Uterus (tissue), 4 donors: ENCODE measurements around the gene PACSIN2. TPM values are rescaled to one million over a fixed set of nuclear protein-coding genes. Genes with fewer than 3 reads are reported as not detected.

Experiments used
- DNase-seq, 2 donors: peaks; one replicate each; pipeline ENCODE4 v3.0.0-alpha.2; 2019 to 2020
- H3K27ac ChIP-seq, 2 donors: fragments of 200-600 bp; sonication (generic); 1 replicate in 1 of 2; 2 replicates in 1 of 2; pipeline ENCODE4 v1.5.1; 2016 to 2018
- H3K27me3 ChIP-seq, 2 donors: fragments of 200-600 bp; sonication (generic); one replicate each; pipeline ENCODE4 v1.5.1; 2018 to 2019; ENCODE audit warnings: control low read depth in 1 of 2
- H3K36me3 ChIP-seq, 2 donors: fragments of 200-600 bp; sonication (generic); one replicate each; pipeline ENCODE4 v1.5.1; 2019; ENCODE audit warnings: control low read depth in 1 of 2
- H3K4me1 ChIP-seq, 2 donors: fragments of 200-600 bp; sonication (generic); one replicate each; pipeline ENCODE4 v1.5.1; 2018 to 2019; ENCODE audit warnings: control low read depth in 1 of 2
- H3K4me3 ChIP-seq, 2 donors: fragments of 200-600 bp; sonication (generic); 1 replicate in 1 of 2; 2 replicates in 1 of 2; pipeline ENCODE4 v1.5.1; 2018 to 2019; ENCODE audit warnings: mild to moderate bottlenecking in 1 of 2
- H3K9me3 ChIP-seq, 2 donors: fragments of 200-600 bp; sonication (generic); one replicate each; pipeline ENCODE4 v1.5.1; 2019; ENCODE audit warnings: control low read depth in 1 of 2
- POLR2A ChIP-seq, 2 donors: fragments of 450-650 bp; IDR thresholded peaks; one replicate each; pipeline ENCODE4 v1.6.1; 2016; ENCODE audit warnings: antibody characterized with exemption in 2 of 2, mild to moderate bottlenecking in 1 of 2, moderate library complexity in 1 of 2
- intact Hi-C: fragments of 100-400 bp; cut with DNase I; formaldehyde crosslinking; loops from one replicate; pipeline ENCODE4 v1.15.1; 2023; ENCODE audit warnings: low total_unique reads
- total RNA-seq, 4 donors: library from RNA; depleted of rRNA in 3 of 4; stranded (reverse); fragments of >200 nt in 3 of 4; gene quantifications; one replicate each; pipeline versions ENCODE4 v1.1.0 to v1.2.4, GENCODE V29; 2014 to 2023
- TF ChIP-seq, protein P1 (sequence below), 4 experiments: fragments of 200-600 bp in 2 of 4; fragments of 450-650 bp in 2 of 4; sonication (generic) in 2 of 4; IDR thresholded peaks; one replicate each; pipeline ENCODE4 v1.5.1; 2016 to 2019; ENCODE audit warnings: antibody characterized with exemption in 4 of 4, mild to moderate bottlenecking in 2 of 4, moderate library complexity in 1 of 4
- donor health status: DM: yes; HTN: yes; CAD: no.

PACSIN2 gene
- total RNA-seq, 4 donors from 2014 or later = 34.4 to 66.1 (median 48.0) TPM

GRCh38 chr22:42821386-42821785, 193.6 kb downstream of the PACSIN2 start:
- H3K4me1 ChIP-seq = no peaks in the 10 kb centered on the region
- intact Hi-C loops = loop anchor here (5.0 kb wide), 1 partner anchor 159 kb away; no protein-coding TSS in a partner anchor
- H3K36me3 ChIP-seq = no peaks in the 10 kb centered on the region

GRCh38 chr22:42820045-42820763, 194.7 kb downstream of the PACSIN2 start:
- Histone ChIP-seq H3K27me3 (no peaks in the 10 kb centered on the region), H3K36me3 (no peaks in the 10 kb centered on the region), H3K4me1 (no peaks in the 10 kb centered on the region), H3K27ac (peak overlapping the region in 1 of 2 donors; percentile 61), H3K9me3 (no peaks in the 10 kb centered on the region), H3K4me3 (no peak overlapping the region)
- no peak for TF ChIP-seq POLR2A (IDR thresholded peaks at IDR 0.05)
- TF ChIP-seq, protein P1, sequence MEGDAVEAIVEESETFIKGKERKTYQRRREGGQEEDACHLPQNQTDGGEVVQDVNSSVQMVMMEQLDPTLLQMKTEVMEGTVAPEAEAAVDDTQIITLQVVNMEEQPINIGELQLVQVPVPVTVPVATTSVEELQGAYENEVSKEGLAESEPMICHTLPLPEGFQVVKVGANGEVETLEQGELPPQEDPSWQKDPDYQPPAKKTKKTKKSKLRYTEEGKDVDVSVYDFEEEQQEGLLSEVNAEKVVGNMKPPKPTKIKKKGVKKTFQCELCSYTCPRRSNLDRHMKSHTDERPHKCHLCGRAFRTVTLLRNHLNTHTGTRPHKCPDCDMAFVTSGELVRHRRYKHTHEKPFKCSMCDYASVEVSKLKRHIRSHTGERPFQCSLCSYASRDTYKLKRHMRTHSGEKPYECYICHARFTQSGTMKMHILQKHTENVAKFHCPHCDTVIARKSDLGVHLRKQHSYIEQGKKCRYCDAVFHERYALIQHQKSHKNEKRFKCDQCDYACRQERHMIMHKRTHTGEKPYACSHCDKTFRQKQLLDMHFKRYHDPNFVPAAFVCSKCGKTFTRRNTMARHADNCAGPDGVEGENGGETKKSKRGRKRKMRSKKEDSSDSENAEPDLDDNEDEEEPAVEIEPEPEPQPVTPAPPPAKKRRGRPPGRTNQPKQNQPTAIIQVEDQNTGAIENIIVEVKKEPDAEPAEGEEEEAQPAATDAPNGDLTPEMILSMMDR (IDR thresholded peaks at IDR 0.05) = peak; percentile 16 to 72 (median 38)
- no peak for DNase-seq
- intact Hi-C loops = loop anchor here (5.0 kb wide), 1 partner anchor 158 kb away; no protein-coding TSS in a partner anchor

More at GRCh38 chr22:42821386-42821785, 193.6 kb downstream of the PACSIN2 start:
- H3K9me3 ChIP-seq = no peaks in the 10 kb centered on the region
- TF ChIP-seq, protein P1 (IDR thresholded peaks at IDR 0.05) = no peak
- TF ChIP-seq POLR2A (IDR thresholded peaks at IDR 0.05) = no peak
- no peaks in the 10 kb centered on the region for H3K27me3 ChIP-seq
- no peak overlapping the region for H3K27ac ChIP-seq
- DNase-seq = no peak
- no peak overlapping the region for H3K4me3 ChIP-seq

Other genes with a start within 250 kb of the PACSIN2 start
- 10 to 100 TPM; 38.4 to 86.9 (median 47.5) TPM for gene ARFGAP3, start 157.9 kb downstream of the PACSIN2 start, total RNA-seq
- 10 to 100 TPM in 1 of 4 donors, 1 to 10 TPM in 3; 3.6 to 12.5 (median 5.3) TPM for gene TTLL1, start 74.2 kb upstream of the PACSIN2 start, total RNA-seq
- under 1 TPM in 3 of 4 donors, not detected in 1; 0.49 to 0.77 (median 0.76) TPM for gene BIK, start 95.6 kb upstream of the PACSIN2 start, total RNA-seq
- 100 to 1,000 TPM in 1 of 4 donors, 10 to 100 TPM in 2, 1 to 10 TPM in 1; 7.6 to 102 (median 17.6) TPM for gene MCAT, start 128.2 kb upstream of the PACSIN2 start, total RNA-seq
- 100 to 1,000 TPM in 2 of 4 donors, 10 to 100 TPM in 2; 73.7 to 267 (median 148) TPM for gene TSPO, start 136.4 kb upstream of the PACSIN2 start, total RNA-seq
- 10 to 100 TPM in 2 of 4 donors, 1 to 10 TPM in 2; 6.7 to 29.7 (median 17.3) TPM for gene TTLL12, start 172.0 kb upstream of the PACSIN2 start, total RNA-seq